ENCODE results near the gene CAMTA1. TPM values are rescaled to one million over a fixed set of nuclear protein-coding genes. Genes with fewer than 3 reads are reported as not detected.

The CAMTA1 gene
- total and polyA plus RNA-seq, 12 donors: 123 to 265 (median 142) TPM

GRCh38 chr1:7010534-7011200 lies 225.4 kb downstream of the CAMTA1 start:
- no peak for DNase-seq
- H3K9me3 ChIP-seq: no peaks in the 10 kb centered on the region
- no peaks in the 10 kb centered on the region for H3K27me3 ChIP-seq
- no peak overlapping the region for H3K27ac ChIP-seq
- no peaks in the 10 kb centered on the region for H3K36me3 ChIP-seq
- TF ChIP-seq CTCF (IDR thresholded peaks at IDR 0.05): no peak
- WGBS, 2 donors: 77 to 86% methylated on average over 13 of the region's 13 CpGs
- intact Hi-C loops (cut with DNase I): no loop called here
- no peak for ATAC-seq
- peaks cover 0 to 37% (median 14%) of the 10 kb centered on the region in 9 donors for H3K4me1 ChIP-seq
- H3K4me3 ChIP-seq: no peak overlapping the region

- Histone ChIP-seq H3K36me3 (no peaks in the 10 kb centered on the region), H3K27ac (no peak overlapping the region), H3K9me3 (no peaks in the 10 kb centered on the region), H3K4me1 (peaks cover 0 to 42% (median 14%) of the 10 kb centered on the region in 9 donors), H3K27me3 (no peaks in the 10 kb centered on the region), H3K4me3 (no peak overlapping the region)
- DNase-seq: no peak
- WGBS, 2 donors: 76 to 86% methylated on average over 9 of the region's 9 CpGs
- no peak for TF ChIP-seq CTCF (IDR thresholded peaks at IDR 0.05)
- ATAC-seq: no peak
- intact Hi-C loops (cut with DNase I): no loop called here
Measured at GRCh38 chr1:7011826-7012225, 226.6 kb downstream of the CAMTA1 start.

GRCh38 chr1:7012461-7012924 lies 227.2 kb downstream of the CAMTA1 start:
- Histone ChIP-seq H3K27me3 (no peaks in the 10 kb centered on the region), H3K36me3 (no peaks in the 10 kb centered on the region), H3K4me3 (no peak overlapping the region), H3K4me1 (peaks cover 0 to 42% (median 14%) of the 10 kb centered on the region in 9 donors), H3K9me3 (no peaks in the 10 kb centered on the region), H3K27ac (no peak overlapping the region)
- ATAC-seq: no peak
- no peak for TF ChIP-seq CTCF (IDR thresholded peaks at IDR 0.05)
- intact Hi-C loops (cut with DNase I): no loop called here
- DNase-seq: no peak
- WGBS, 2 donors: 73 to 74% methylated on average over 14 of the region's 14 CpGs

GRCh38 chr1:7013833-7014639 lies 228.8 kb downstream of the CAMTA1 start:
- WGBS, 2 donors: 58 to 62% methylated on average over 18 of the region's 18 CpGs
- peak; percentile 86 to 99 (median 95) for ATAC-seq
- intact Hi-C loops (cut with DNase I): no loop called here
- Histone ChIP-seq H3K4me1 (peaks cover 0 to 42% (median 14%) of the 10 kb centered on the region in 9 donors), H3K36me3 (no peaks in the 10 kb centered on the region), H3K9me3 (no peaks in the 10 kb centered on the region), H3K27ac (peak overlapping the region in 9 of 10 donors; percentile 29 to 82 (median 76)), H3K27me3 (no peaks in the 10 kb centered on the region), H3K4me3 (no peak overlapping the region)
- TF ChIP-seq CTCF (IDR thresholded peaks at IDR 0.05): no peak
- DNase-seq: peak; percentile 48 to 62
